ENCODE measurements around the gene RHNO1.

GRCh38 chr12:2855546-2855945 lies 21.5 kb upstream of the RHNO1 start:
- TF ChIP-seq CTCF (conservative IDR thresholded peaks at IDR 0.05; ENCODE audit: low read length) = no peak
- TF ChIP-seq EZH2phosphoT487 (IDR thresholded peaks at IDR 0.05; ENCODE audit: borderline replicate concordance) = no peak

Measured in Loucy (cell line).